ENCODE data around the gene AMER3. TPM values are rescaled to one million over a fixed set of nuclear protein-coding genes. Genes with fewer than 3 reads are reported as not detected.

AMER3 gene
- total RNA-seq, 1 experiment from 2014 or later = not detected

Other genes starting within 250 kb of the AMER3 start
- 0.05 and 0.08 TPM in 2 replicates for gene POTEI, start 246.2 kb upstream of the AMER3 start, total RNA-seq (2014; rRNA removed; shearing (Covaris generic))
- not detected in 2 replicates for gene CFC1B, start 234.3 kb upstream of the AMER3 start, total RNA-seq (2014; rRNA removed; shearing (Covaris generic))
- not detected in 2 replicates for gene CFC1, start 156.0 kb upstream of the AMER3 start, total RNA-seq (2014; rRNA removed; shearing (Covaris generic))
- gene POTEJ, start 144.1 kb upstream of the AMER3 start, total RNA-seq (2014; rRNA removed; shearing (Covaris generic)) = not detected in 2 replicates
- not detected in 2 replicates for gene GPR148, start 26.5 kb upstream of the AMER3 start, total RNA-seq (2014; rRNA removed; shearing (Covaris generic))
- gene ARHGEF4, start 81.4 kb downstream of the AMER3 start, total RNA-seq (2014; rRNA removed; shearing (Covaris generic)) = 0.13 and 0.15 TPM in 2 replicates

Data from HT-29 (cell line).